ACHN (cell line): Measurements from ENCODE around the gene CORO2B.
"Not testable (repeated sequence)": the region's sequence is repeated elsewhere in the genome, so short reads cannot be mapped to it uniquely, and the experiment has no call there.

Experiments used
- DNase-seq: peaks from one replicate; pipeline ENCODE4 v3.0.0-alpha.2; 2015
- in situ Hi-C: cut with HindIII; loops from 2 replicates; pipeline ENCODE4 v1.10.0; 2017; ENCODE audit warnings: low sequenced_read_pairs, low pct_ligation_motif_present, low pct_unique_long_range_greater_than_20kb

Gene CORO2B

DNA sequence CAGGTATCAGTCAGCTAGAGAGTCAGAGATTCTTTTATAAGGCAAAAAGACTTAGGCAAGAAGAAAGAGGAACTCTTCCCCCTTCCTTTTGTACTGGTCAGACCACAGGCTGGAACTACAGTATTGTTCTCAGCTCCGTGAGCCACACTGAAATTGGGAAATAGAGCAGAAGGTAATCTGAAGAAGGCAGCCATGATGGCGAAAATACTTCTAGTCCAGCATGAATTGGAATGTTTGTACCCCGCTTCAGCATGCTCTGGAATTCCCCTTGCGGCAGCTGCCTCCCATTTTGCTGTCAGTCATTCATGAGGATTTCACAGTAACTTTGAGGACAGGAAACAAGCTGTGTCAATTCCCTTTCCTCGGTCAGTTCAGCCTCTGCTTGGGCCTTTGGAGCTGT lies 96.2 kb downstream of the CORO2B start:
- in situ Hi-C loops, result no loop called here
- no peak for DNase-seq

DNA sequence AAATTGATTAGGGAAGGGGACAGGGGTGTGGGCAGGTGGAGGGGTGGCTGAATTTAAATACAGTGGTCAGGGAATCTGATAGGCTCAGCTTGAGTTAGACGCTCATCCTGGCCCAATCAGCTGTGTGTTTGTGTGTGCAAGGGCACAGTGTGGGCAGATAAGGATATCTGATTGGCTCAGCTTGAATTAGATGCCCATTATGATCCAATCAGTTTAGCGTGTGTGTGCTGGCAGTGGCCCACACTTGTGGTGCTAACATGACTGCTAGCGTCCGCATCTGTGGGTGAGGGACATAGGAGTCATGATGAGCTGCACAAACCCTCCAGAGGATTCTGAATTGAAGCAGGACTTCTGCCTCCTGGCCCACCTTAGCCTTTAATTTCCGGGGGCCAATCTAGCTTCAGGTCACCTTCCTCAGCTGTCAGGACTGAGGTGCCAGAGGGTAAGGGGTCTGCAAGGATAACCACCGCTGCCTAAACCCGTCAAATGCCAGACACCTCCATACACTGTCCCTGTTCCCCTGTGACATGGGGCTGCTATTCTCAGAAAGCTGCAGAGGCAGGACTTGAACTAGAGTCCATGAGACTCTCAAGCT lies 97.3 kb downstream of the CORO2B start:
- DNase-seq, result no peak
- in situ Hi-C loops, result no loop called here

DNA sequence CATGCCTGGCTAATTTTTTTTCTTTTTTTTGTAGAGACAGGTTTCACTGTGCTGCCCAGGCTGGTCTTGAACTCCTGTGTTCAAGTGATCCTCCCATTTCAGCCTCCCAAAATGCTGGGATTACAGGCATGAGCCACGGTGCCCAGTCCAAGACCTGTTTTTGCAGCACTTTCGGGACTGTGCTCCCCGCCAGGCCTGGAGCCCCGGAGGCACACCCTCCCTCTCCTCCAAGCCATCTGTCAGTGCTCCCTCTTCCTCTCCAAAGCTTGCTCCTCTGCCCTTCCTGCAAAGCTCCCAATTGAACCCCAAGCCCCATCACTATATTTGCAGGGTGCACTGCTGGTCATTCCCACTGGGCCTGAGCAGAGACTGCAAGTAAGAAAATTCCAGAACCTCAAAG lies 98.1 kb downstream of the CORO2B start:
- no peak for DNase-seq
- in situ Hi-C loops, result no loop called here

DNA sequence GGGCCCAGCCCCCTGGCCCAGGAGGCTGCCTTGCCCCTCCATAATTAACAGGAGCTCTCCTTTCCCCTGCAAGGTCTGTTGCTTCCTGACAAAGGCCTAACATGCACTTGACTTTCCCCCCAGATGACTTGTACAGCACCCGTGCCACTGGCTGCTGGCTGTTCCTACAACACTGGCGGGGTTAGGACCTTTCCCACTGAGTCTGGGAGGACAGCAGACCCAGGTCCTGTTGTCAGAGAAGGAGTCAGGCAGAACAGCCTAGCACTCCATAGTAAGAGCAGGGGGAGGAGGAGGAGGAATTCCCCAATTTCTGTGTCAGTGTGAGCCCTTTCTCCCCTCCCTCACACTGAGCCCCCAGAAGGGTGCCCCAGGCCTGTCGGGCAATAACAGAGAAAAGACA lies 99.2 kb downstream of the CORO2B start:
- in situ Hi-C loops, result no loop called here
- DNase-seq, result no peak

DNA sequence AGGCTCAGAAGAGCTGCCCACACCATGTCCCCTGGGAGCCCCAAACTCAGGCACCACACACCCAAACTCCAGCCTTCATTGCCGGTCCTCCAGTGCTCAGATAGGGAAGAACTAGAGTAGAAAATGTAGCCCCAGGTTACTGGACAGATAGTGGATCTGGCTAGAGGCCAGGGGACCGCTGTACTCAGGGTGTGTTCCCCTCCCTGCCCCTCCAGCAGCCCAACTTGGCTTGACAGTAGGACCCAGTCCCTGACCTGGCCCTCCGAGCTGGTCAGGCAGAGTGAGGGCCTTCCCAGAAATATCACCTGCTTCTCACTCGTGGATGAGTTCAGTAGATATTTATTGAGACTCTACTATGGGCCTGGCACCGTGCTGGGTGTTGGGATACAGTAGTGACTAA lies 100.0 kb downstream of the CORO2B start:
- in situ Hi-C loops, result no loop called here
- no peak for DNase-seq

DNA sequence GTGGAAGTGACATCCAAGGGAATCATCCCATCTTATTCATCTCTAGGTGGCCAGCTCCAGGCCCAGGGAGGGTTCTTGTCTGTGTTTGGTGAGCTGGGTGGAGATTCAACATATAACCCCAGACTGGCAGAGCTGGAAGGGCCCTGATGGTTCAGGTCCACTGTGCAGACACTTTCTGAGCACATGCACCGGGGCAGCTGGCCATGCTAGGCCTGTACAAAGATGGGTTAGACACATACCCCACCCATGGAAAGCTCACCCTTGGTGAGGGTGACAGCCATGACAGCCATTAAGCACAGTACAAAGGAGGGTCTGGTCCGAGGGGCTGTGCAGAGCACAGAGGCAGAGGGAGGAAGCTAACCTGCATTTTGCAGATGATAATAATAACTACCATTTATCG lies 100.4 kb downstream of the CORO2B start:
- DNase-seq, result no peak
- in situ Hi-C loops, result no loop called here

DNA sequence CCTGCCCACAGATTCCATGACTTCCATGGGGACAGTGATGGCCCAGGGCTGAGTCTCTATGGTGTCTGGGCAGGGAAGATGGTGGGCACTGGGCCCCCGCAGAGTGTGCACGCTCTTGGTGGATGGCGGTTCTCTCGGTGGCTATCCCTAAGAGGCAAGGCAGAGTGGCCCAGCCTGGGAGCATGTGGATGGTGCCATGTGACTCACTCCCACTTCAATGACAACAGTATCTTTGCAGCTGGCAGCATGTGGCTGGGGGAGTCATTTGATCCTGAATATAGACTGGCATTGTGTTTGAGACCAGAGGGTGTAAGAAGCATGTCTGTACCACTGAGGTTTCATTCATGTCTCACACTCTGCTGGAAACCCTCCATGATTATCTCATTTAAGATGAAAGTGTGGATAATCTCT lies 101.2 kb downstream of the CORO2B start:
- in situ Hi-C loops, result no loop called here

DNA sequence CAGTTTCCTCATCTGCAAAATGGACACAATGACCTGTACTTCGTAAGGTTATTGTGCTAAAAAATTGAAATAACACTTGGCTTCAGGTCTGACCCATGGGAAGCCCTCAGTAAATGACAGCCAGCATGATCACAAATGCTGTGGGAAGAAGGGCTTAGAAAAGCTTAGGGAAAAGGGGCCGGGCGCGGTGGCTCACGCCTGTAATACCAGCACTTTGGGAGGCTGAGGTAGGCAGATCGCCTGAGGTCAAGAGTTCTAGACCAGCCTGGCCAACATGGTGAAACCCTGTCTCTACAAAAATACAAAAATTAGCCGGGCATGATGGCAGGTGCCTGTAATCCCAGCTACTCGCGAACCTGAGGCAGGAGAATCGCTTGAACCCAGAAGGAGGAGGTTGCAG lies 102.0 kb downstream of the CORO2B start:
- in situ Hi-C loops, DNase-seq: not testable (repeated sequence)

More for the DNA sequence above, 101.2 kb downstream of the CORO2B start:
- no peak for DNase-seq

DNA sequence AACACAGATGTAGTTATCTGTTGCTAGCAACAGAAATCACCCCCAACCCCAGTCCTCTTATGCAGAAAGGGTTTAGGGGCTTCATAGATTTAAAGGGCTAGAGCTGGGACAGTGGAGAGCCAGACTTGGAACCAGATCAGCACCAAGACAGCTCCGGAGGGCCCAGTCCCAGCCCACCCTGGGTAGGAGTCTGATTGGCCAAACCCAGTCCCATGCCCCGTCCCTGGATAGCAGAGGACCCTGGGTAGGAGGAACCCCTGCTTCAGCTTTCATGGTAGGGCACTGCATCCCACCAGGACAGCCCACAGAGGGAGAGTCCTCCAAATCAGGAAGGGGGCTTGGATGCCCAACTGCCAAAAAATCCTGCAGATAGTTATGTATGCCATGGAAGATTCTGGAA lies 103.0 kb downstream of the CORO2B start:
- in situ Hi-C loops, result no loop called here
- DNase-seq, result no peak

DNA sequence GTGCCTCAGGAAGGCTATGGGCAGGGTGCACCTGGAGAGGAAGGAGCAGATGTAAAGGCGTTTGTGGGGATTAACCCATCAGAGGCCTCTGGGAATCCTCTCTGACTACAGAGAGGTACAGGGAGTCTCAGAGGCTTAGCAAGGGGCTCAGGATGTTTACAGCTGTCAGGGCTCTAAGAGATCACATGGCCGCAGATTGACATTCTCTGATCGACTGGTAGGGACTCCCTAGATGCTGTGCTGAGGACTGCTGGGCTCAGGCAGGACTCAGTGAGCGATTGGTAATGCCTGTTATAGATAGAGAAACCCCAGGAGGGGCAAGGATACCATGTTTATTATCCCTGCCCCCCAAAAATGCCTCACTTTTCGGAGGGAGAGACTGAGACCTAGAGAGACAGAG lies 103.5 kb downstream of the CORO2B start:
- no peak for DNase-seq
- in situ Hi-C loops, result no loop called here

DNA sequence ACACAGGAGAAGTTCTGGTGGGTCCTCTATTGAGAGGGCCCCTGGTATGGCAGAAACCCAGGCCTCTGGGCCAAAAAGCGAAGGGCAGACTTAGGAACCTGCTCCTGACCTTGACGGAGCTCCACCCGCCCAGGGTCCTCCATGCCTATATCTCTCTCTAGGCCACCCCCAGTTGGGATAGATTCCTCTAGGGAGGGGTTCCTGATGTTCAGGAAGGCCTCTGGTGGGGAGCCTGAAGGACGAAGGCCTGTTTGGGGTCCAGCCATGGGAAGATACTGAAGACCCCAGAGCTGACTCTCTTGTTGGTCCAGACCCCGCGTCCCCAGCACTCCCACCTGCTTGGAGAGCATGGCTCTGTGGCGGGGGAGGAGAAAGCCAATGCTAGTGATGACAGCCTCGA lies 104.2 kb downstream of the CORO2B start:
- in situ Hi-C loops, result no loop called here
- no peak for DNase-seq

DNA sequence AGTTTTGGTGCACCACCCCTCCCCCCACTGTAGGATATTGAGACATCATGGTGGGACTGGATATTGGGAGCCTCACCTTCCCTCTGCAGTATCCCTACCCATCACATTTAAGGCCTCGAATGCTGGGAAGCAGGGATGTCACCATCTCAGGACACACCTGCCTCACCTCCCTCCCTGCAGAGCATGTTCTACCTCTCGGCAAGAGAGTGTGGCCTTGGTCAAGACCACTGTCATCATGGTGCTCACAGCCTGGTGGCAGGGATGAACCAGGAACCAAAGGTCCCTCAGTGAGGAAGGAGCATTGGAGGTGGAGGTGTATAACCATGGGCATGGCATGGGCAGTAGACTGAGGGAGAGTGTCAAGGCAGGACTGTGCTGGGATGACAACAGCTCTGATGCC lies 104.8 kb downstream of the CORO2B start:
- in situ Hi-C loops, result no loop called here
- no peak for DNase-seq

DNA sequence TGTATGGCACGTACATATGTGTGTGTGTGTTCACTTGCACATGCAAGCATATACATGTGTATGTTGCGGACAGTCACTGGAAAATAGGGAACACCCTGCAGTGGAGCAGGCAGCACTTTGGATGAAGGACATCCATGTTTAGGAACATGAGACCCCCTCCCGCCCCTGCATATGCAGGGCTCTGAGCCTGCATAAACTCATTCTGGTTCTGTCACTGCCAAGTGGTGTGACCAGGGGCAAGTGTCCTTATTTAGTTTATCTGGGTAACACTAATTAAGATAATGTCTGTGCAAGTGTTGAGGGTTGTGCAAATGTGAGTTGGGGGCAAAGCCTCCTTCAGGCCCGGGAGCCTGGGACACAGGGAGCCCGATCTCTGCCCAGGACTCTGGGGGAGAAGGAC lies 105.7 kb downstream of the CORO2B start:
- in situ Hi-C loops, result no loop called here
- no peak for DNase-seq

DNA sequence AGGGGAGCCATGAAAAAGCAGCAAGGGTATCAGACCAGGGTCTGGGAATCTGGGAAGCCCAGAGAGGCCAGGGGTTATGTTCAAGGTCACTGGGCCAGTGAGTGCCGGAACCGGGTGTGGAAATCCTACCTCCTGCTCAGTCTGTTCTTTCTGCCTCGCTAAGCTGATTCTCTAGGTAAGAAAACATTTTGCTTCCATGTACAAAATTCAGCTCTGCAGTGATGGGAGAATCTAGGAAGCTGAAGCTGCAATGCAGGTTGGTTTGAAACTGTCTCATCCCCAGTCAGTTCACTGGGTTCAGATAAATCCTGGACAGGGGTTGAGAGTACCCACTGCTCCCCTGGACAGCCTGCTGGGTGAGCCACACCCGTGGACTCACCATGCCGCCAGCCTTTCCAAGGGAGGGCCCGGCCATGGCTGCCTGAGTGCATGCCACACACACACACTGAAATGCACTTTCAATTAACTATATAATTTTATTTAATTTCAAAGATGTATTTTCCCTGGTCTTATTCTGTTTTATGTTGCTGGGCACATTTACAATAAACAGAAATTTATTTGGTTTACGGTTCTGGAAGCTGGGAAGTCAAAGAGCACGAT lies 108.4 kb downstream of the CORO2B start:
- DNase-seq, result no peak
- in situ Hi-C loops, result no loop called here

DNA sequence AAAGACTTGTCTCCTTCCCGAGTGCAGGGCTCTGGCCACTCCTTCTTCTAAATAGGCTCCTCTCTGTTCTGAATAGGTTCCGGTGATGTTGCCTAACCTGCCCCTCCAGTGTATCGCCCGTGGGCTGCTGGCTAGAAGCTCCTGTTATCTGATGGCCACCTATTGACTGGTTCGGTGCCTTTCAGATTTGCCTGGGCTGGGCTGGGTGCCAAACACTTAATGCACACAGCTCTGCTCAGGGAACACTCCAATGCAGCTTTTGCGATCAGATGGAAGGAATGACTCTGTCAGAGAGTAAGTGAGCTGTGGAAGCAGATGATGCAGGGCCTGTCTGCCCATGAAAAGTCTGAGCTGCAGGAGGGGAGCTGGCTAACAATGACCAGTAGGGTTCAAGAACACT lies 112.9 kb downstream of the CORO2B start:
- in situ Hi-C loops, result no loop called here
- no peak for DNase-seq

DNA sequence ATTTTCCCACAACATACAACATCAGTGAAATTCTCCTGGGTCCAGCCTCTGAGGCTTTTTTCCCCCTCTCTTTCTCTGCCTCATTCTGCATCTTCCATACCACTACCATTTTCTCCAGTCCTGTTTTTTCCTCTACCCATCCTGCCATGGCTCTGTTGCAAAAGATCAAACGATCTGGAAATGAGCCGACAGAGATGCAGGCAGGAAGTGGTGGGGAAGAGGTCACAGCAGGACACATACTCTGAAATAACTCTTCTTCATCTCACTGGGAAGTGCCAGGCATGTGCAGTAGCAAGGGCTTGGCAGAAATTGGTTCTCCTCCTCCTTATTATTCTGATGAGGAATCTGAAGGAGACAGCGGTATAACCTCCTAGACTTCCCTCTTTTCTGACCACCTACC lies 114.3 kb downstream of the CORO2B start:
- in situ Hi-C loops, result no loop called here
- no peak for DNase-seq

DNA sequence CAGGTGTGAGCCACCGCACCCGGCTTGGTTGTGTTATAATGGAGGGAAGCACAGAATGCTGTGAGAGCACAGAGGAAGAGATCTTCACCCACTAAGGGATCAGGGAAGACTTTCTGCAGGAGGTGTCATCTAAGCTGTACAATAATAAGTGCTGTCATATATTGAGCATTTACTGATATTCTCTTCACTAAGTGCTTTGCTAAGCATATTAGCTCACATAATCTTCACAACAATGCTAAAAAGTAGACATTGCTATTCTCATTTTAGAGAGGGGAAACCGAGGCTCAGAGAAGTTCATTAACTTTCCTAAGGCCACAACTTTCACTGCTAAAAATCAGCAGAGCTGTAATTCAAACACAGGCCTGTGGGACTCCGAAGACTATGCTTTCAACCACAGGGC lies 115.3 kb downstream of the CORO2B start:
- DNase-seq, result no peak
- in situ Hi-C loops, result no loop called here

DNA sequence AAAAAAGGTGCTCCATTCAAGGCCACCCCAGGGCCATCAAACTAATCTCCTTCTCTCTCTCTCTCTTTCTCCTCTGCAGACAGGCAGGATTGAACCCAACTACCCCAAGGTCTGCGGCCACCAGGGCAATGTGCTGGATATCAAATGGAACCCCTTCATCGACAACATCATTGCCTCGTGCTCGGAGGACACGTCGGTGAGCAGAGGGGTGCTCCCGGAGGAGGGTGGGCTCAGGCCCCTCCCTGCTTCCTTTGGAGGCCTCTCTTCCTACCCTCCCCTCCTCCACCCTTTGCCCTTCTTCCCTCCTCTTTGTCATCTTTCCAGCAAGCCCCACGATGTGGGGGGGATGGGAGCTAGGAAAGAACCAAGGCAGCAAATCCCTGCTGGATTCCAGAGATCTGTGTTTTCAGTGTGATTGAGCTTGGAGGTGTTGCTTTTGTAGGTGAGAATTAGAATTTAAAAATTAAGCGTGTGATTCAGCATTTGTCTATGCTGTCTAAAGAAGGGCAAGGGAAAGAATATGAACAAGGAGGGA lies 116.3 kb downstream of the CORO2B start:
- no peak for DNase-seq
- in situ Hi-C loops, result no loop called here

DNA sequence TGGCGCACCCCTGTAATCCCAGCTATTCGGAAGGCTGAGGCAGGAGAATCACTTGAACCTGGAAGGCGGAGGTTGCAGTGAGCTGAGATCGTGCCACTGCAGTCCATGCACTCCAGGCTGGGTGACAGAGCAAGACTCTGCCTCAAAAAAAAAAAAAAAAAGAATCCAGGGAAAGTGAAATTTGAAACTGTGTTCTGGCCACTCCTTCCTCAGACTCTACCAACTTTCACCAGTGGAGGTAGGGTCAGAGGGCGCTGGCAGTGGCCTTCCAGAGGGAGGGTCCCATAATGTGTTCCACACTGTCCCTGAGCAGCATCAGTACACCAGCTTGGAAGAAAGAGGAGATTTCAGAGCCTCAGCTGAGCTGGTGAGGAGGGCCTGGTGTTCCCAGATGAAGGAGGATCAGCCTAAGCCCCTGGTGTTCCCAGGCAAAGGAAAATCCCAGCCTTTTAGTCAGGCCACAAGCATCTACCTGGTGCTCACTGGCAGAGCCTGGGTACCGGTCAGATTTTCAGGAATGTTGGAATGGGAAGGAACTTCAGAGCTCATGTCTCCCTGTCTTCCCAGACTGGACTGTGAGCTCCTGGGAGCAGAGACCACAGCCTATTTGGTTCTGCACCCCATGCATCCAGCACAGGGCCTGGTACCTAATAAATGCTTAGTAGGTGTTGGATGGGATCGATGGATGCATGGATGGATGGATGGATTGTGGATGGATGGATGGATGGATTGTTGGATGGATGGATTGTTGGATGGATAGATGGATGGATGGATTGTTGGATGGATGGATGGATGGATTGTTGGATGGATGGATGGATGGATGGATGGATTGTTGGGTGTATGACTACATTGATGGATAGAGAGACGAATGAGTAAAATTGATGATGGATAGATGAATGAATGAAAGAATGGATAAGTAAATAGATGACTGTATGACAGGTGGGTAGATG lies 117.9 kb downstream of the CORO2B start:
- in situ Hi-C loops, result no loop called here
- no peak for DNase-seq
